HG03135 (cell line): ENCODE results near the gene FBLN5.

Source experiments
- ATAC-seq: cut with Tn5 transposase; IDR thresholded peaks from one replicate; pipeline ENCODE4 v1.9.1; 2021; ENCODE audit warnings: mild to moderate bottlenecking, moderate library complexity; ENCODE audit not compliant: unreplicated experiment

FBLN5 gene

GRCh38 chr14:91834571-91834970 lies 112.9 kb downstream of the FBLN5 start:
- ATAC-seq, result no peak

GRCh38 chr14:91831337-91831736 lies 116.2 kb downstream of the FBLN5 start:
- no peak for ATAC-seq

- ATAC-seq, result peak; percentile 79
Measured at GRCh38 chr14:91830777-91831176, 116.7 kb downstream of the FBLN5 start.

DNA sequence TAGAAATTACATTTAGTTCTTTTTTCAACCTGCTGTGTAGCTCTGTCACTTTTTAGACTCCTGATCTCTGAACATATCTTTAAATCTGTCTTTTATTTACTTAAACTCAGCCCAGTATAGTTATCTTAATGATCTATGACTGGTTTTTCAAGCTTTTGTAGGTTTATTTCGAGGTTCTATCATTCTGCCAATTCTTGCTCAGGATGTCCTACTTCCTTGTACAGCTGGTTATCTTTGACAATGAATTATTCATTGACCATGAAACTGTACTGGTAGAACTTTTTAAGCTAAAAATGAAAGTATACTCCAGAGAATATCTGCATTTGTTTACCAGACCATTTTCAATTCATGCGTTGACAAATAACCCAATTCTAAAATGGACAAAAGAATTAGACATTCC lies 118.0 kb downstream of the FBLN5 start:
- ATAC-seq, result no peak

DNA sequence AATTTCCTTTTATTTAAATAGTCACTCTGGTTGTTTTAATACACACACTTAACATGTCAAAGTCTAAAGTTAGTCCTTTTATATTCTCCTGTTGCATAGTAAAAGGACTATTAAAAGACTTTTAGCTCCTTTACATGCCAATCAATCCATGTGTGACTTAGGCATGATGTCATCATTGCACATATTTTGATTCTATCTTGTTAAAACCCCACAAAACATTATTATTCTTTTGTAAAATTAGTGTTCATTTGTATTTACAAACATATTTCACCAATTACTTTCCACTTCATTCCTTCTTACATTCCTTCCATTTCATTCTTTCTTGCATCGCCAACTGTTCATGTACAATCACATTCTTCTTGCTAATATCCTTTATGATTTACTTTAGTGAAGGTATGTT lies 119.7 kb downstream of the FBLN5 start:
- no peak for ATAC-seq
